Smooth muscle cell (in vitro differentiated cells): Measurements from ENCODE around the gene CACNA1C. TPM values are rescaled to one million over a fixed set of nuclear protein-coding genes. Genes with fewer than 3 reads are reported as not detected.

Experiments
- DNase-seq: peaks from one replicate; lab custom pipeline; 2025; ENCODE audit not compliant: unreplicated experiment; lab: John Stamatoyannopoulos, UW
- H2AFZ ChIP-seq: fragments of 200-600 bp; sonication (generic); 2 replicates; pipeline ENCODE4 v1.6.0; 2016; ENCODE audit warnings: antibody characterized with exemption, low read depth, mild to moderate bottlenecking
- H3F3A ChIP-seq: fragments of 200-600 bp; sonication (generic); 2 replicates; pipeline ENCODE4 v1.6.0; 2017; ENCODE audit warnings: antibody characterized with exemption, low read depth
- H3K27ac ChIP-seq: fragments of 200-600 bp; sonication (generic); 2 replicates; pipeline ENCODE4 v1.5.1; 2016; ENCODE audit warnings: low read depth, mild to moderate bottlenecking
- H3K27me3 ChIP-seq: fragments of 200-600 bp; sonication (generic); 2 replicates; pipeline ENCODE4 v1.6.1; 2016; ENCODE audit warnings: low read depth, mild to moderate bottlenecking
- H3K36me3 ChIP-seq: fragments of 200-600 bp; sonication (generic); 2 replicates; pipeline ENCODE4 v1.5.1; 2016; ENCODE audit warnings: low read depth
- H3K4me1 ChIP-seq: fragments of 200-600 bp; sonication (generic); 2 replicates; pipeline ENCODE4 v1.5.1; 2016; ENCODE audit warnings: low read depth
- H3K4me2 ChIP-seq: fragments of 200-600 bp; sonication (generic); 2 replicates; pipeline ENCODE4 v1.6.0; 2016; ENCODE audit warnings: mild to moderate bottlenecking
- H3K4me3 ChIP-seq: fragments of 200-600 bp; sonication (generic); 2 replicates; pipeline ENCODE4 v1.5.1; 2016; ENCODE audit warnings: mild to moderate bottlenecking
- H3K79me2 ChIP-seq: fragments of 200-600 bp; sonication (generic); 2 replicates; pipeline ENCODE4 v1.6.0; 2016; ENCODE audit warnings: low read depth, mild to moderate bottlenecking
- H3K9ac ChIP-seq: fragments of 200-600 bp; sonication (generic); 2 replicates; pipeline ENCODE4 v1.6.0; 2016; ENCODE audit warnings: low read depth
- H3K9me3 ChIP-seq: fragments of 200-600 bp; sonication (generic); replicated peaks from 2 replicates; pipeline ENCODE4 v1.5.1; 2016; ENCODE audit warnings: low read depth
- H4K20me1 ChIP-seq: fragments of 200-600 bp; sonication (generic); 2 replicates; pipeline ENCODE4 v1.6.0; 2016; ENCODE audit warnings: low read depth
- CTCF ChIP-seq: fragments of 200-600 bp; sonication (generic); IDR thresholded peaks from 2 replicates; pipeline ENCODE4 v1.5.1; 2017; ENCODE audit warnings: borderline replicate concordance, mild to moderate bottlenecking, antibody characterized with exemption; ENCODE audit not compliant: insufficient read depth, poor library complexity, severe bottlenecking
- WGBS: methylation state at CpG from one replicate; pipeline ENCODE4 v1.1.7; 2016; ENCODE audit warnings: low lambda C conversion rate; 5-methylcytosine and 5-hydroxymethylcytosine counted together
- polyA plus RNA-seq: library from polyadenylated mRNA; unstranded; fragments of >200 nt; fragmentation: Nextera tagmentation; extraction: Ambion mirVana; gene quantifications from 2 replicates; pipeline ENCODE4 v1.2.1, GENCODE V29; 2016
- total RNA-seq: library from RNA; depleted of rRNA; stranded (reverse); fragments of >200 nt; gene quantifications from 2 replicates; pipeline ENCODE4 v1.2.3, GENCODE V29; 2014

CACNA1C gene
- total and polyA plus RNA-seq, 2 experiments from 2014 or later, result 1.6 to 4.5 TPM

GRCh38 chr12:2166696-2167095 lies 113.9 kb downstream of the CACNA1C start:
- Histone ChIP-seq H3K27me3 (no peaks in the 10 kb centered on the region), H3K4me1 (peaks cover 1% of the 10 kb centered on the region), H3K9ac (no peak overlapping the region), H3K79me2 (no peaks in the 10 kb centered on the region), H3F3A (no peaks in the 10 kb centered on the region), H4K20me1 (no peaks in the 10 kb centered on the region), H3K9me3 (no peaks in the 10 kb centered on the region), H3K4me2 (no peak overlapping the region), H3K36me3 (no peaks in the 10 kb centered on the region), H3K27ac (no peak overlapping the region), H2AFZ (no peak overlapping the region), H3K4me3 (no peak overlapping the region)
- TF ChIP-seq CTCF, result no peak
- DNase-seq, result no peak
- 86% methylated on average over 5 of the region's 5 CpGs for WGBS

GRCh38 chr12:2167231-2167630 lies 114.4 kb downstream of the CACNA1C start:
- no peak overlapping the region for H3K4me2 ChIP-seq
- H3K79me2 ChIP-seq, result no peaks in the 10 kb centered on the region
- H3K4me3 ChIP-seq, result no peak overlapping the region
- H3F3A ChIP-seq, result peaks cover 1% of the 10 kb centered on the region
- DNase-seq, result no peak
- no peak for TF ChIP-seq CTCF
- no peak overlapping the region for H3K9ac ChIP-seq
- no peaks in the 10 kb centered on the region for H3K9me3 ChIP-seq
- H3K36me3 ChIP-seq, result no peaks in the 10 kb centered on the region
- H3K4me1 ChIP-seq, result peaks cover 7% of the 10 kb centered on the region
- no peaks in the 10 kb centered on the region for H3K27me3 ChIP-seq
- H3K27ac ChIP-seq, result no peak overlapping the region
- no peak overlapping the region for H2AFZ ChIP-seq
- H4K20me1 ChIP-seq, result no peaks in the 10 kb centered on the region

- Histone ChIP-seq H3K27me3 (no peaks in the 10 kb centered on the region), H3K36me3 (no peaks in the 10 kb centered on the region), H3K4me2 (no peak overlapping the region), H3K79me2 (no peaks in the 10 kb centered on the region), H3K4me3 (no peak overlapping the region), H3F3A (peaks cover 5% of the 10 kb centered on the region), H3K9ac (no peak overlapping the region), H3K4me1 (peaks cover 13% of the 10 kb centered on the region), H4K20me1 (no peaks in the 10 kb centered on the region), H3K9me3 (no peaks in the 10 kb centered on the region), H3K27ac (no peak overlapping the region), H2AFZ (no peak overlapping the region)
- no peak for TF ChIP-seq CTCF
- no peak for DNase-seq
- 82% methylated on average over 6 of the region's 6 CpGs for WGBS
Observed at GRCh38 chr12:2168808-2169207, 116.0 kb downstream of the CACNA1C start.

- Histone ChIP-seq H3K36me3 (no peaks in the 10 kb centered on the region), H3K79me2 (no peaks in the 10 kb centered on the region), H3K27me3 (no peaks in the 10 kb centered on the region), H3K9me3 (no peaks in the 10 kb centered on the region), H3K4me2 (no peak overlapping the region), H4K20me1 (no peaks in the 10 kb centered on the region), H3K4me3 (no peak overlapping the region), H3K4me1 (peaks cover 13% of the 10 kb centered on the region), H3F3A (peaks cover 5% of the 10 kb centered on the region), H3K27ac (no peak overlapping the region), H3K9ac (no peak overlapping the region), H2AFZ (no peak overlapping the region)
- 94% methylated on average over 4 of the region's 4 CpGs for WGBS
- TF ChIP-seq CTCF, result no peak
- no peak for DNase-seq
Observed at GRCh38 chr12:2169489-2169888, 116.7 kb downstream of the CACNA1C start.
